CD4-positive, alpha-beta memory T cell (primary cell): Measurements from ENCODE around the gene ZBTB20. TPM values are rescaled to one million over a fixed set of nuclear protein-coding genes. Genes with fewer than 3 reads are reported as not detected.
A peak's percentile ranks its signal among the peaks of the same experiment; 100 is the strongest.

ENCODE experiments used
- CTCF ChIA-PET: fragments of 350-600 bp; sonication (Branson Sonifier 250); formaldehyde crosslinking; loops from one replicate; lab custom pipeline; 2021; ENCODE audit warnings: inconsistent platforms; ENCODE audit not compliant: partially characterized antibody; lab: Charles Lee
- POLR2A ChIA-PET: fragments of 350-600 bp; sonication (Branson Sonifier 250); formaldehyde crosslinking; loops from one replicate; lab custom pipeline; 2021; ENCODE audit not compliant: partially characterized antibody; lab: Charles Lee
- DNase-seq, 5 donors: peaks; one replicate each; pipeline versions ENCODE4 v3.0.0 to v3.0.0-alpha.2; 2020 to 2022; ENCODE audit warnings: mixed read lengths in 1 of 5
- H3K27ac ChIP-seq: one replicate; pipeline ENCODE4 v1.7.0; 2013; ENCODE audit warnings: low read depth, low read length
- H3K27me3 ChIP-seq: 2 replicates; pipeline ENCODE4 v1.7.0; 2013; ENCODE audit warnings: mild to moderate bottlenecking, low read length, moderate library complexity; ENCODE audit not compliant: insufficient read depth
- H3K36me3 ChIP-seq: 2 replicates; pipeline ENCODE4 v1.7.0; 2013; ENCODE audit warnings: mild to moderate bottlenecking, low read length, moderate library complexity; ENCODE audit not compliant: insufficient read depth
- H3K4me1 ChIP-seq: 2 replicates; pipeline ENCODE4 v1.7.0; 2013; ENCODE audit warnings: mild to moderate bottlenecking, low read length, moderate library complexity; ENCODE audit not compliant: insufficient read depth
- H3K4me3 ChIP-seq, 2 donors: one replicate each; pipeline ENCODE4 v1.7.0; 2013; ENCODE audit warnings: low read length in 2 of 2, mild to moderate bottlenecking in 1 of 2
- H3K9me3 ChIP-seq, 2 donors: one replicate each; pipeline ENCODE4 v1.7.0; 2013; ENCODE audit warnings: low read length in 2 of 2, control low read depth in 1 of 2; ENCODE audit not compliant: control insufficient read depth in 1 of 2
- H3K27ac Mint-ChIP-seq, 7 donors: one replicate each; pipeline ENCODE4 v1.8.0; 2020 to 2021; ENCODE audit warnings: mixed read lengths in 7 of 7, mild to moderate bottlenecking in 6 of 7, inconsistent platforms in 3 of 7, moderate library complexity in 3 of 7
- H3K27me3 Mint-ChIP-seq, 2 donors: one replicate each; pipeline ENCODE4 v1.8.0; 2020 to 2021; ENCODE audit warnings: mixed read lengths in 2 of 2
- H3K36me3 Mint-ChIP-seq, 2 donors: one replicate each; pipeline ENCODE4 v1.8.0; 2020 to 2021; ENCODE audit warnings: mixed read lengths in 2 of 2, inconsistent platforms in 1 of 2, mild to moderate bottlenecking in 1 of 2
- H3K4me1 Mint-ChIP-seq, 4 donors: one replicate each; pipeline ENCODE4 v1.8.0; 2020 to 2021; ENCODE audit warnings: mixed read lengths in 4 of 4, mild to moderate bottlenecking in 1 of 4
- H3K4me3 Mint-ChIP-seq, 8 donors: one replicate each; pipeline ENCODE4 v1.8.0; 2020 to 2021; ENCODE audit warnings: mixed read lengths in 8 of 8, mild to moderate bottlenecking in 7 of 8, moderate library complexity in 6 of 8, inconsistent platforms in 3 of 8
- H3K9me3 Mint-ChIP-seq, 8 donors: one replicate each; pipeline ENCODE4 v1.8.0; 2020 to 2021; ENCODE audit warnings: mixed read lengths in 8 of 8, mild to moderate bottlenecking in 5 of 8, inconsistent platforms in 3 of 8, moderate library complexity in 1 of 8
- intact Hi-C: fragments of 100-400 bp; cut with micrococcal nuclease; formaldehyde crosslinking; loops from one replicate; pipeline ENCODE4 v1.15.1; 2023
- polyA plus RNA-seq, 2 donors: library from polyadenylated mRNA; unstranded; fragments of 300-500 nt; fragmentation: Illumina TruSeq; gene quantifications; one replicate each; pipeline ENCODE4 v1.2.3, GENCODE V29; 2021
- total RNA-seq, 2 experiments: library from RNA; stranded (reverse); gene quantifications; one replicate each; pipeline ENCODE4 v1.2.3, GENCODE V29; 2021

The ZBTB20 gene
- total and polyA plus RNA-seq, 4 experiments from 2014 or later, result 21.9 to 58.4 (median 41.4) TPM

- ChIA-PET CTCF (interaction anchor here (1.0 to 9.9 kb wide), 18 partner anchors 9 to 681 kb away, joined by 3 to 136 read pairs (median 6); partner anchors contain the start of gene TIGIT), POLR2A (interaction anchor here (0.7 to 1.8 kb wide), 3 partner anchors 125 to 203 kb away, joined by 3 to 14 read pairs (median 4); no protein-coding TSS in a partner anchor)
- intact Hi-C loops, result loop anchor here (1.0 to 5.0 kb wide), 7 partner anchors 34 to 681 kb away; no protein-coding TSS in a partner anchor
- no peak overlapping the region for H3K4me3 Mint-ChIP-seq
- H3K4me3 ChIP-seq, result no peak overlapping the region
- no peaks in the 10 kb centered on the region for H3K9me3 Mint-ChIP-seq
- H3K27me3 Mint-ChIP-seq, result no peaks in the 10 kb centered on the region
- H3K27me3 ChIP-seq, result no peaks in the 10 kb centered on the region
- H3K27ac Mint-ChIP-seq, result no peak overlapping the region
- H3K27ac ChIP-seq, result no peak overlapping the region
- no peaks in the 10 kb centered on the region for H3K36me3 ChIP-seq
- H3K9me3 ChIP-seq, result no peaks in the 10 kb centered on the region
- H3K36me3 Mint-ChIP-seq, result no peaks in the 10 kb centered on the region
- peaks cover 3 to 10% (median 6%) of the 10 kb centered on the region in 4 donors for H3K4me1 Mint-ChIP-seq
- H3K4me1 ChIP-seq, result peaks cover 3% of the 10 kb centered on the region
- DNase-seq, result no peak
Measured at GRCh38 chr3:114417675-114418074, 729.4 kb downstream of the ZBTB20 start.

- no peaks in the 10 kb centered on the region for H3K9me3 Mint-ChIP-seq
- Histone ChIP-seq H3K4me1 (peaks cover 3% of the 10 kb centered on the region), H3K4me3 (no peak overlapping the region), H3K36me3 (no peaks in the 10 kb centered on the region), H3K27me3 (no peaks in the 10 kb centered on the region), H3K27ac (no peak overlapping the region), H3K9me3 (no peaks in the 10 kb centered on the region)
- ChIA-PET CTCF (interaction anchor here (1.4 to 9.9 kb wide), 7 partner anchors 9 to 267 kb away, joined by 3 to 136 read pairs (median 20); partner anchors contain the start of gene TIGIT), POLR2A (no interaction called here)
- peaks cover 3 to 10% (median 7%) of the 10 kb centered on the region in 4 donors for H3K4me1 Mint-ChIP-seq
- H3K4me3 Mint-ChIP-seq, result no peak overlapping the region
- DNase-seq, result no peak
- intact Hi-C loops, result loop anchor here (5.0 kb wide), 1 partner anchor 110 kb away; no protein-coding TSS in a partner anchor
- no peaks in the 10 kb centered on the region for H3K36me3 Mint-ChIP-seq
- no peaks in the 10 kb centered on the region for H3K27me3 Mint-ChIP-seq
- no peak overlapping the region for H3K27ac Mint-ChIP-seq
Measured at GRCh38 chr3:114417265-114417664, 729.8 kb downstream of the ZBTB20 start.

GRCh38 chr3:114411811-114412803 lies 735.0 kb downstream of the ZBTB20 start:
- CTCF ChIA-PET, result interaction anchor here (1.7 to 3.8 kb wide), 4 partner anchors 28 to 262 kb away, joined by 5 to 27 read pairs (median 10); no protein-coding TSS in a partner anchor
- intact Hi-C loops, result no loop called here
- H3K4me3 ChIP-seq, result no peak overlapping the region

GRCh38 chr3:114411190-114411668 lies 735.9 kb downstream of the ZBTB20 start:
- DNase-seq, result no peak

More at GRCh38 chr3:114411811-114412803, 735.0 kb downstream of the ZBTB20 start:
- H3K9me3 ChIP-seq, result no peaks in the 10 kb centered on the region
- Mint-ChIP-seq H3K27ac (peak overlapping the region in 1 of 7 donors; percentile 28), H3K36me3 (peaks cover 0 to 9% of the 10 kb centered on the region in 2 donors), H3K4me3 (no peak overlapping the region), H3K4me1 (peaks cover 4 to 12% (median 9%) of the 10 kb centered on the region in 4 donors), H3K27me3 (no peaks in the 10 kb centered on the region), H3K9me3 (no peaks in the 10 kb centered on the region)
- H3K36me3 ChIP-seq, result no peaks in the 10 kb centered on the region
- H3K4me1 ChIP-seq, result no peaks in the 10 kb centered on the region
- no peak overlapping the region for H3K27ac ChIP-seq
- no peak for DNase-seq
- POLR2A ChIA-PET, result no interaction called here
- H3K27me3 ChIP-seq, result no peaks in the 10 kb centered on the region

GRCh38 chr3:114408736-114409670 lies 738.1 kb downstream of the ZBTB20 start:
- intact Hi-C loops, result no loop called here
- Mint-ChIP-seq H3K9me3 (no peaks in the 10 kb centered on the region), H3K4me1 (peaks cover 4 to 12% (median 9%) of the 10 kb centered on the region in 4 donors), H3K36me3 (peaks cover 0 to 9% of the 10 kb centered on the region in 2 donors), H3K4me3 (no peak overlapping the region), H3K27me3 (no peaks in the 10 kb centered on the region), H3K27ac (no peak overlapping the region)
- Histone ChIP-seq H3K27ac (no peak overlapping the region), H3K4me1 (no peaks in the 10 kb centered on the region), H3K4me3 (no peak overlapping the region), H3K27me3 (no peaks in the 10 kb centered on the region), H3K36me3 (no peaks in the 10 kb centered on the region), H3K9me3 (no peaks in the 10 kb centered on the region)
- DNase-seq, result no peak
- POLR2A ChIA-PET, result interaction anchor here (0.8 to 1.4 kb wide), 2 partner anchors 16 to 19 kb away, joined by 3 to 4 read pairs; no protein-coding TSS in a partner anchor
- CTCF ChIA-PET, result interaction anchor here (0.7 to 3.4 kb wide), 5 partner anchors 9 to 256 kb away, joined by 3 to 18 read pairs (median 4); no protein-coding TSS in a partner anchor

More at GRCh38 chr3:114411190-114411668, 735.9 kb downstream of the ZBTB20 start:
- no peak overlapping the region for H3K27ac Mint-ChIP-seq
- H3K27ac ChIP-seq, result no peak overlapping the region
- POLR2A ChIA-PET, result no interaction called here
- H3K4me3 ChIP-seq, result no peak overlapping the region
- H3K9me3 ChIP-seq, result no peaks in the 10 kb centered on the region
- H3K4me1 Mint-ChIP-seq, result peaks cover 4 to 12% (median 9%) of the 10 kb centered on the region in 4 donors
- H3K27me3 ChIP-seq, result no peaks in the 10 kb centered on the region
- no peaks in the 10 kb centered on the region for H3K4me1 ChIP-seq
- H3K9me3 Mint-ChIP-seq, result no peaks in the 10 kb centered on the region
- no peaks in the 10 kb centered on the region for H3K27me3 Mint-ChIP-seq
- H3K36me3 ChIP-seq, result no peaks in the 10 kb centered on the region
- CTCF ChIA-PET, result interaction anchor here (0.9 kb wide), 1 partner anchor 9 kb away, joined by 3 read pairs; no protein-coding TSS in a partner anchor
- intact Hi-C loops, result no loop called here
- no peak overlapping the region for H3K4me3 Mint-ChIP-seq
- peaks cover 0 to 9% of the 10 kb centered on the region in 2 donors for H3K36me3 Mint-ChIP-seq

GRCh38 chr3:114406922-114407321 lies 740.2 kb downstream of the ZBTB20 start:
- Histone ChIP-seq H3K27ac (no peak overlapping the region), H3K4me1 (no peaks in the 10 kb centered on the region), H3K4me3 (no peak overlapping the region), H3K36me3 (no peaks in the 10 kb centered on the region), H3K9me3 (no peaks in the 10 kb centered on the region), H3K27me3 (no peaks in the 10 kb centered on the region)
- Mint-ChIP-seq H3K4me1 (peaks cover 0 to 12% (median 6%) of the 10 kb centered on the region in 4 donors), H3K36me3 (peaks cover 2 to 9% of the 10 kb centered on the region in 2 donors), H3K27ac (no peak overlapping the region), H3K4me3 (no peak overlapping the region), H3K9me3 (no peaks in the 10 kb centered on the region), H3K27me3 (no peaks in the 10 kb centered on the region)
- intact Hi-C loops, result no loop called here
- no peak for DNase-seq
- CTCF ChIA-PET, result interaction anchor here (3.4 to 5.0 kb wide), 3 partner anchors 11 to 23 kb away, joined by 18 to 37 read pairs (median 27); no protein-coding TSS in a partner anchor
- POLR2A ChIA-PET, result no interaction called here
